Endothelial cell of umbilical vein (primary cell): Measurements from ENCODE around the gene DLGAP1. TPM values are rescaled to one million over a fixed set of nuclear protein-coding genes. Genes with fewer than 3 reads are reported as not detected.
A peak's percentile ranks its signal among the peaks of the same experiment; 100 is the strongest.

Experiments used
- BruUV-seq: library from RNA; stranded (reverse); fragments of 400-500 nt; replicated peaks from 2 replicates; lab custom pipeline; 2021; lab: Mats Ljungman, UMichigan
- CTCF ChIA-PET: fragments of 300-600, 350-600 bp; sonication (Branson Sonifier 250); formaldehyde crosslinking; loops from one replicate; lab custom pipeline; 2021; ENCODE audit warnings: antibody characterized with exemption, inconsistent platforms; lab: Charles Lee
- POLR2A ChIA-PET: fragments of 300-600, 350-600 bp; sonication (Branson Sonifier 250); formaldehyde crosslinking; loops from one replicate; lab custom pipeline; 2021; ENCODE audit warnings: antibody characterized with exemption, inconsistent platforms; lab: Charles Lee
- DNase-seq: peaks from one replicate; pipeline ENCODE4 v3.0.0-alpha.2; 2011; ENCODE audit warnings: low read depth, low spot score
- FAIRE-seq: peaks from 2 replicates; lab custom pipeline; 2011; peaks lifted over from hg19 to GRCh38; lab: Jason Lieb, UNC
- H2AFZ ChIP-seq: 2 replicates; pipeline ENCODE4 v1.6.0; 2012; ENCODE audit warnings: low read depth, low read length, control low read depth, inconsistent platforms
- H3K27ac ChIP-seq: 2 replicates; pipeline ENCODE4 v1.5.1; 2011; ENCODE audit warnings: low read depth, mild to moderate bottlenecking, control low read depth, low read length, moderate library complexity; ENCODE audit not compliant: insufficient read depth
- H3K27me3 ChIP-seq, 2 experiments: 2 replicates each; pipeline versions ENCODE4 v1.6.0 to v1.6.1; 2011; ENCODE audit warnings: low read length in 2 of 2, mixed read lengths in 1 of 2; ENCODE audit not compliant: control insufficient read depth in 2 of 2, insufficient read depth in 2 of 2
- H3K36me3 ChIP-seq, 2 experiments: 2 replicates in 1 of 2; 3 replicates in 1 of 2; pipeline ENCODE4 v1.5.1; 2011; ENCODE audit warnings: low read length in 2 of 2, mild to moderate bottlenecking in 1 of 2, moderate library complexity in 1 of 2; ENCODE audit not compliant: control insufficient read depth in 2 of 2, insufficient read depth in 2 of 2; ENCODE audit errors: extremely low read depth in 1 of 2
- H3K4me1 ChIP-seq: 3 replicates; pipeline ENCODE4 v1.5.1; 2011; ENCODE audit warnings: mild to moderate bottlenecking, low read length; ENCODE audit not compliant: control insufficient read depth, insufficient read depth; ENCODE audit errors: extremely low read depth
- H3K4me2 ChIP-seq: 2 replicates; pipeline ENCODE4 v1.6.1; 2011; ENCODE audit warnings: low read length, control low read depth, mixed read lengths; ENCODE audit not compliant: insufficient read depth
- H3K4me3 ChIP-seq, 3 experiments: fragments of 200-600 bp in 1 of 3; sonication (generic), shearing (Covaris generic) in 1 of 3; replicated peaks in 1 of 3; 2 replicates each; pipeline ENCODE4 v1.5.1; 2011 to 2016; ENCODE audit warnings: control low read depth in 3 of 3, low read length in 3 of 3, mild to moderate bottlenecking in 2 of 3, inconsistent platforms in 1 of 3, low read depth in 1 of 3, moderate library complexity in 1 of 3; ENCODE audit not compliant: insufficient read depth in 1 of 3
- H3K79me2 ChIP-seq: 2 replicates; pipeline ENCODE4 v1.6.0; 2012; ENCODE audit warnings: low read length, inconsistent platforms; ENCODE audit not compliant: control insufficient read depth, insufficient read depth
- H3K9ac ChIP-seq: replicated peaks from 2 replicates; pipeline ENCODE3; 2011; ENCODE audit warnings: low read length, control low read depth; ENCODE audit not compliant: insufficient read depth; ENCODE audit errors: extremely low read depth
- H3K9me1 ChIP-seq: replicated peaks from 3 replicates; pipeline ENCODE4 v1.6.0; 2011; ENCODE audit warnings: mild to moderate bottlenecking, low read length; ENCODE audit not compliant: control insufficient read depth, insufficient read depth; ENCODE audit errors: extremely low read depth
- H3K9me3 ChIP-seq: replicated peaks from 2 replicates; pipeline ENCODE4 v1.5.1; 2012; ENCODE audit warnings: low read length, inconsistent platforms; ENCODE audit not compliant: control insufficient read depth, insufficient read depth
- H4K20me1 ChIP-seq: replicated peaks from 2 replicates; pipeline ENCODE3; 2011; ENCODE audit warnings: mild to moderate bottlenecking, low read length; ENCODE audit not compliant: control insufficient read depth, insufficient read depth; ENCODE audit errors: extremely low read depth
- EZH2 ChIP-seq: IDR thresholded peaks from 2 replicates; pipeline ENCODE4 v1.6.1; 2012; ENCODE audit warnings: borderline replicate concordance, low read depth, mild to moderate bottlenecking, moderate library complexity, low read length, inconsistent platforms; ENCODE audit not compliant: severe bottlenecking
- FOS ChIP-seq: IDR thresholded peaks from 2 replicates; pipeline ENCODE4 v1.6.1; 2011; ENCODE audit warnings: mild to moderate bottlenecking, low read length, moderate library complexity, borderline replicate concordance; ENCODE audit not compliant: insufficient read depth
- GATA2 ChIP-seq: IDR thresholded peaks from 2 replicates; pipeline ENCODE4 v1.7.0; 2011; ENCODE audit warnings: low read depth, mild to moderate bottlenecking, moderate library complexity, mixed read lengths, low read length; ENCODE audit not compliant: insufficient read length, insufficient read depth
- JUN ChIP-seq: IDR thresholded peaks from 2 replicates; pipeline ENCODE4 v1.6.1; 2011; ENCODE audit warnings: borderline replicate concordance, low read depth; ENCODE audit not compliant: insufficient read length, insufficient read depth
- MYC ChIP-seq: IDR thresholded peaks from one replicate; pipeline ENCODE4 v1.6.1; 2011; ENCODE audit warnings: mild to moderate bottlenecking, low read depth, low read length
- POLR2A ChIP-seq: IDR thresholded peaks from 2 replicates; pipeline ENCODE4 v1.6.1; 2012; ENCODE audit warnings: low read depth, mild to moderate bottlenecking, control low read depth, low read length
- POLR2AphosphoS5 ChIP-seq: IDR thresholded peaks from 2 replicates; pipeline ENCODE4 v1.6.1; 2012; ENCODE audit warnings: low read depth, mild to moderate bottlenecking, control low read depth, low read length, moderate library complexity; ENCODE audit not compliant: insufficient read depth
- dilution Hi-C: fragments of 300-500 bp; cut with MboI; formaldehyde crosslinking; loops from one replicate; pipeline ENCODE4 v1.15.0; 2019; ENCODE audit warnings: low sequenced_read_pairs; ENCODE audit not compliant: extremely low pct_ligation_motif_present
- intact Hi-C: fragments of 100-400 bp; cut with micrococcal nuclease; formaldehyde crosslinking; loops from one replicate; pipeline ENCODE4 v1.10.0; 2022
- polyA plus RNA-seq, 4 experiments: library from polyadenylated mRNA; depleted of rRNA in 3 of 4; stranded (reverse) in 3 of 4; unstranded in 1 of 4; fragments of >200 nt; gene quantifications; 2 replicates each; pipeline versions ENCODE4 v1.2.1 to v1.2.3, GENCODE V29; 2011 to 2012; ENCODE audit warnings: missing spikeins in 1 of 4
- total RNA-seq: library from RNA; stranded (reverse); gene quantifications from 2 replicates; pipeline ENCODE4 v1.2.3, GENCODE V29; 2021
- TF ChIP-seq, protein P1 (sequence below): IDR thresholded peaks from 2 replicates; pipeline ENCODE4 v1.6.1; 2011; ENCODE audit not compliant: insufficient read depth, insufficient read length
- TF ChIP-seq, protein P2 (sequence below), 2 donors: IDR thresholded peaks; 1 replicate in 1 of 2; 2 replicates in 1 of 2; pipeline ENCODE4 v1.5.1; 2011; ENCODE audit warnings: low read length in 2 of 2, mild to moderate bottlenecking in 2 of 2, moderate library complexity in 2 of 2, control low read depth in 1 of 2, inconsistent platforms in 1 of 2, low read depth in 1 of 2; ENCODE audit not compliant: insufficient read depth in 1 of 2; ENCODE audit errors: extremely low read depth in 1 of 2

Gene DLGAP1
- total and polyA plus RNA-seq, 2 donors (not counting 3 experiments of a cell fraction or from before 2014, with no cell fraction given): 0.04 TPM; not detected in 1

DNA sequence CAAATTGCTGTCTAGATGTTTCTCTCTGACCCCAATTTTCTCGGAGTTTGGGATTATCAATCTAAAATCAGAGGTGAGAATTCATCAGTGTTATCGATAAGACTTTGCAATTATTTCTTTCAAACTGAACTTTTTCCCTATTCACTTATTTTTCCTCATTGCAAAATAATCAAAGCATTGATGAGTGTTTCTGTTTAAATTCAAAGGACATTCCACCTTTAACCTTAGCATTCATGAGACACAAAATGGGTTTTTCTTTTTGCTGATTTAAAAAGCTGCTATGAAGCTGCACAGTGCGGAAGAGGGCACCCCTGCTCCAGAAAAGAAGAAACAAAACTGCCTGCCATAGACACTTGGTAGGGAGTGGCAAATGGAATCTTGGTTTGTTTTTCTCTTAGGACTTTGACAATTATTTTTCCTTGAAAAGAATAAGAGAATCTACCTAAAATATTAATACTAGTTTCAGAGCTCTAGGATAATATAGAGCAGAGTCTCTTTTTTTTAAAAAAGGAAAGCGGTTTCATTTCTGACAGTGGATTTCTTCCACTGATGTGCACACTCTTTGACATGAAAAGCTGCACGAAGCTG lies 801.8 kb downstream of the DLGAP1 start:
- H4K20me1 ChIP-seq: no peaks in the 10 kb centered on the region

More for the DNA sequence above, 801.8 kb downstream of the DLGAP1 start:
- no peaks in the 10 kb centered on the region for H3K36me3 ChIP-seq
- no peaks in the 10 kb centered on the region for H3K9me1 ChIP-seq
- POLR2A ChIA-PET: interaction anchor here (1.0 to 1.9 kb wide), 4 partner anchors 29 to 58 kb away, joined by 4 to 12 read pairs (median 6); no protein-coding TSS in a partner anchor
- CTCF ChIA-PET: interaction anchor here (0.9 to 3.1 kb wide), 7 partner anchors 9 to 371 kb away, joined by 3 to 34 read pairs (median 6); no protein-coding TSS in a partner anchor
- TF ChIP-seq, protein P1, sequence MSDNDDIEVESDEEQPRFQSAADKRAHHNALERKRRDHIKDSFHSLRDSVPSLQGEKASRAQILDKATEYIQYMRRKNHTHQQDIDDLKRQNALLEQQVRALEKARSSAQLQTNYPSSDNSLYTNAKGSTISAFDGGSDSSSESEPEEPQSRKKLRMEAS: no peak
- TF ChIP-seq GATA2: no peak
- no peak for TF ChIP-seq POLR2AphosphoS5
- no peak for TF ChIP-seq POLR2A
- no peak for TF ChIP-seq EZH2
- TF ChIP-seq MYC: no peak
- TF ChIP-seq FOS: no peak
- TF ChIP-seq, protein P2, sequence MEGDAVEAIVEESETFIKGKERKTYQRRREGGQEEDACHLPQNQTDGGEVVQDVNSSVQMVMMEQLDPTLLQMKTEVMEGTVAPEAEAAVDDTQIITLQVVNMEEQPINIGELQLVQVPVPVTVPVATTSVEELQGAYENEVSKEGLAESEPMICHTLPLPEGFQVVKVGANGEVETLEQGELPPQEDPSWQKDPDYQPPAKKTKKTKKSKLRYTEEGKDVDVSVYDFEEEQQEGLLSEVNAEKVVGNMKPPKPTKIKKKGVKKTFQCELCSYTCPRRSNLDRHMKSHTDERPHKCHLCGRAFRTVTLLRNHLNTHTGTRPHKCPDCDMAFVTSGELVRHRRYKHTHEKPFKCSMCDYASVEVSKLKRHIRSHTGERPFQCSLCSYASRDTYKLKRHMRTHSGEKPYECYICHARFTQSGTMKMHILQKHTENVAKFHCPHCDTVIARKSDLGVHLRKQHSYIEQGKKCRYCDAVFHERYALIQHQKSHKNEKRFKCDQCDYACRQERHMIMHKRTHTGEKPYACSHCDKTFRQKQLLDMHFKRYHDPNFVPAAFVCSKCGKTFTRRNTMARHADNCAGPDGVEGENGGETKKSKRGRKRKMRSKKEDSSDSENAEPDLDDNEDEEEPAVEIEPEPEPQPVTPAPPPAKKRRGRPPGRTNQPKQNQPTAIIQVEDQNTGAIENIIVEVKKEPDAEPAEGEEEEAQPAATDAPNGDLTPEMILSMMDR (IDR thresholded peaks at IDR 0.05; ENCODE audit: extremely low read depth in 1 of 2, insufficient read depth in 1 of 2, low read depth in 1 of 2, low read length in 2 of 2): no peak
- TF ChIP-seq JUN: no peak
- DNase-seq (no peak), FAIRE-seq (no peak)
- no peaks in the 10 kb centered on the region for H3K79me2 ChIP-seq
- H2AFZ ChIP-seq: no peak overlapping the region
- H3K27ac ChIP-seq: peak overlapping the region; percentile 83
- no peaks in the 10 kb centered on the region for H3K9me3 ChIP-seq
- peak overlapping the region in 1 of 3 experiments; percentile 42 for H3K4me3 ChIP-seq
- intact Hi-C loops (loop anchor here (1.0 to 2.0 kb wide), 4 partner anchors 29 to 205 kb away; no protein-coding TSS in a partner anchor), dilution Hi-C loops (no loop called here)
- peak overlapping the region; percentile 44 for H3K4me2 ChIP-seq
- H3K4me1 ChIP-seq: peaks cover 46% of the 10 kb centered on the region
- no peaks in the 10 kb centered on the region for H3K27me3 ChIP-seq
- peak overlapping the region; percentile 52 for H3K9ac ChIP-seq
- TSS peak; percentile 96 for BruUV-seq
